ENCODE results near the gene HDHD5.
"Not testable (repeated sequence)": the region's sequence is repeated elsewhere in the genome, so short reads cannot be mapped to it uniquely, and the experiment has no call there.

Gene HDHD5

GRCh38 chr22:17152971-17153370, 6.1 kb downstream of the HDHD5 start:
- no peak for DNase-seq

DNA sequence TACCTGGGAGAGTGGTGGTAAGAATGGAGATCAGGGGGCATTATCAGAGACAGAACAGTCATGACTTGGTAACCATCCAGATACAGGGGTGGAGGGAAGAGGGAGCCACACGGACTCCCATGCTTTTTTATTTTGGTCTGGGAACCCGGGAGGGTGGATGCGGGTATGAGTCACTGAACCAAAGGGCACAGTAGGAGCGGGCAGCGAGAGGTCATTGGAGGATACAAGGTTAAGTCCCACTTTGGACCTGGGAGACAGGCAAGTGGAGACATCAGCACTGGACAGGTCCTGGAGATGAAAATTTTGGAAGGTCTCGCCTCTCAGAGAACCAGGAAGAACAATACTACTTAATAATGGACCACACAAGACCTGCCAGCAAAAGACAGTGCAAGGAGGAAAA, 6.7 kb downstream of the HDHD5 start:
- no peak for DNase-seq

- DNase-seq = no peak
These were observed 9.8 kb downstream of the HDHD5 start for GRCh38 chr22:17149076-17149815.

DNA sequence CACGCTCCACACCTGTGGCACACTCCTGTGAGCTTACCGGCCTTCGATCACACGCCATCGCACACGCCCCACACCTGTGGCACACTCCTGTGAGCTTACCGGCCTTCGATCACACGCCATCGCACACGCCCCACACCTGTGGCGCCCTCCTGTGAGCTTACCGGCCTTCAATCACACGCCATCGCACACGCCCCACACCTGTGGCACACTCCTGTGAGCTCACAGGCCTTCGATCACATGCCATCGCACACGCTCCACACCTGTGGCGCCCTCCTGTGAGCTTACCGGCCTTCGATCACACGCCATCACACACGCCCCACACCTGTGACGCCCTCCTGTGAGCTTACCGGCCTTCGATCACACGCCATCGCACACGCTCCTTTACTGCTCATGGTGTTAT, 11.6 kb downstream of the HDHD5 start:
- DNase-seq = not testable (repeated sequence)

DNA sequence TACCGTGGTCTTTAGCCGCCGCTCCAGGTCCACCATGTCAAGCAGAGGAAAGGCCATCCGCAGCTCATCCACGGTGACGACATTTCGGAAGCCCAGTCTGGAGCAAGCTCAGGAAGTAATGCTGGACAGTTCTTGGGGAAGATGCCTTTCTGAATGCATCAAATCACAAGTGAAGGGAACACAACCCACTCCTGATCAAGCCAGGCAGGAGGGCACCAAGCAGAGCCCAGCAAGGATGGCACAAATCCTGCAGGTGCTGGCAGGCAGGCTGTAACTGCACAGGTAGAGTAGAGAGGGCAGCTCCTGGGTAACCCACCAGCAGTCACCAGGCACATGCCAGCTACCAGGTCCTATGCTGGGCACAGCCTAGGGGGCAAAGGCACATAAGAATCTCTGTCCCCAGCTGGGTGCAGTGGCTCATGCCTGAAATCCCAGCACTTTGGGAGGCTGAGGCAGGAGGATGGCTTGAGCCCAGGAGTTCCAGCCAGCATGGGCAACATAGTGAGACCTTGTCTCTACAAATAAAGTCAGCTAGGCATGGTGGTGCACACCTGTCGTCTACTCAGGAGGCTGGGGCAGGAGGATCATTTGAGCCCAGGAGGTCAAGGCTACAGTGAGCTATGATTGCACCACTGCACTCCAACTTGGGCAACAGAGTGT, 13.9 kb downstream of the HDHD5 start:
- no peak for DNase-seq

DNA sequence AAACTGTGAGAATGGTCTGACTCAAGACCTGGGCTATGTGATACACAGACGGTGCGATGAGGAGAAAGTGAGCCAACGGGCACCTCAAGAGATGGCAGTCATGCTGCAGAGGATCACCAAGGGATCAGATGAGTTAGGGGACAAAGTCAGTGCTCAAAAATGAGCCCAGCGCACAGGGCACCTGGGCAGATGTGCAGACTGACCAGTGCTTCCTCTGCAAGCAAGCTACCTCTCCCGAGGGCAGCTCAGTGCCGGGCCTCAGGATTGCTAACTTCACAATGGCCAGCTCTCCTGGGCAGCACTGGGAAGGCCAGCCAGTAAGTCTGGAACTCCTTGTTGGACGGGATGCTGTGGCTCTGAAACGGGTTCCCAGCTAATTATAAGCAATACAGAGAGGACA, 15.3 kb downstream of the HDHD5 start:
- no peak for DNase-seq

- DNase-seq = no peak
These were observed 16.0 kb downstream of the HDHD5 start for GRCh38 chr22:17143101-17143500.

DNA sequence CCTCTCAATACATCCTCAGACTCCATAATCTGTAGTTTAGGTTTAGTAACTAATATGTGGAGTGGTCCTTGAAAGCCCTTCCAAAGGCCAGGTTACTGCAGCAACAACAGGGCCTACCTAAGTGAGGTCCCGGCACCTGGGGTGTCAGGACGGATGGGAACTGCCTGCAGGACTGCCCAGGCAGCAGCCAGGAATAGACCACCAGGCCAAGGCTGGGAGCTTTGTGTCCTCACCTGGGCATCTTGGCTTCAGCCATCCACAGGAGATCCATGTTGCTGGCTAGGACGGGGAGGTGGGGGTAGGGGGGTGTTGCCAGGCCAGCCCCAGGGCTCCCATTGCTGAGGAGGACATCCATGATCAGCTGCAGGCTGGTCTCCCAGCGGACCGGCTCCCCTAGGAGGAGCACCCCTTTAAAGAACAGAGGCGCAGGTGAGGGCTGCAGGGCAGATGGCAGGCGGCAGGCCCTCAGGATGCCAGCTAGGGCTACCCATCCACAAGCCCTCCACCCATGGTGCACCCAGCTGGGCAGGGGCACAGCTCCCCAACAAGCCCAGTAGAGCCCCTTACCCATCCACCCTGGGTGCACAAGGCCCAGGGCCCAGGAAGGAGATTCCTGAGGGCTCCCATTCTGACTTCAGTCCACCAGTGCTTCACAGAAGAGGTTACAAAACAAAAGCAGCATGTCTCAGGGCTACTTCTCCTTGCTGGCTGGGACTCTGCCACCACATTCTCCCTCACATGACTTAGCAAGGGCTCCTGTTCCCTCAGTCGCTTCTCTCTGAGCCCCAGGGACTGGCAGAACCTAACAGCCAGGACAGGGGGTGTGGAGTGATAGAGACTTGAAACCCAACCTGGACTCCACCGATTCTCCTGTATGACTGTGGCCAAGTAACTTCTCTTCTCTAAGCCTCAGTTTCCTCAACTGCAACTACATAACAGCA, 18.0 kb downstream of the HDHD5 start:
- DNase-seq = no peak

- DNase-seq = no peak
These were observed 19.1 kb downstream of the HDHD5 start for GRCh38 chr22:17140022-17140421.

GRCh38 chr22:17138513-17138912, 20.6 kb downstream of the HDHD5 start:
- DNase-seq = no peak

GRCh38 chr22:17137861-17138425, 21.1 kb downstream of the HDHD5 start:
- DNase-seq = no peak

DNA sequence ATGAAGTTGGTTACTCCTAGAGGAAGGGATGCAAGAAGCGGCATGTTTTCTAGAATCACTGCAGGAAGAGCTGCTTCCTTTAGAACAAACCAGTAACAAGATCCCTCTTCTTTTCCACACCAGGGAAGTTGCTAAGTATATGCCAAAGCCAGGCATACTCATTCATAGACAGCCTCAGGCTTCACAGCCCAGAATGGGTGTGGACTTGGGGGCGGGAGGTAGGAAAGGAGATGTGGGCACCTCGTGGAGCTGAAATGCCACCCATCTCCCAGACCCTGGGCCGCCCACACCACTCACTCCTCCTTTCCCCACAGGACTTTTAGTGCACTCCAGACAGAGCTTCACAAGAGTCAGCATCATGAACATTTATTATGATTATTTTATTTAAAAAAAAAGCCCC, 21.9 kb downstream of the HDHD5 start:
- DNase-seq = no peak

DNA sequence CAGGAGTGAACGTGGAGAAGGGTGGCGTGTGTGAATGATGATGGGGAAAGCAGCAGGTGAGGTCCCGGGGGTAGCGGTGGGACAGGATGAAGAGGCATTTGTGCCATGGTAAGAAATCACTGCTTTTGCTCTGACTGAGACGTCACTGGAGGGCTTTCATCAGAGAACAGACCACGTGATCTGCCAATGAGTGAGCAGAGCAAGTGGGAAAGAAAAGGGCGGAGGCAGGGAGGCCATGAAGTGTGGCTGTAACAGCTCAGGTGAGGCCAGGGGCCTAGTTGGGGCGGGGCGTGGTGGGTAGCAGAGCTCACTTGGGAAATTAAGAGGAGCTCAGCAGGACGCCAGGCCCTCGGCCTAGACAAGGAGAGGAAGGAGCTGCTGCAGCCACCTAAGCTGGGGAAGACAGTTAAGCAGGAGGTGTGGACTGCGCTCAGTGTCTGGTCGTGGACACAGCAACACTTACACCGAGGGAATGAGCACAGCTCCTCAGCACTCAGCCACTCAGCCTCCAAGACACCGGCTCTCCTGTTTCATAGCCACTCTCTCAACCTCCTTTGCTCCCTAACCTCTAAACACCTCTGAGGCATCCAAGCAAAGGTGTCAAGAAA, 23.8 kb downstream of the HDHD5 start:
- no peak for DNase-seq

GRCh38 chr22:17133137-17133536, 25.9 kb downstream of the HDHD5 start:
- no peak for DNase-seq

DNA sequence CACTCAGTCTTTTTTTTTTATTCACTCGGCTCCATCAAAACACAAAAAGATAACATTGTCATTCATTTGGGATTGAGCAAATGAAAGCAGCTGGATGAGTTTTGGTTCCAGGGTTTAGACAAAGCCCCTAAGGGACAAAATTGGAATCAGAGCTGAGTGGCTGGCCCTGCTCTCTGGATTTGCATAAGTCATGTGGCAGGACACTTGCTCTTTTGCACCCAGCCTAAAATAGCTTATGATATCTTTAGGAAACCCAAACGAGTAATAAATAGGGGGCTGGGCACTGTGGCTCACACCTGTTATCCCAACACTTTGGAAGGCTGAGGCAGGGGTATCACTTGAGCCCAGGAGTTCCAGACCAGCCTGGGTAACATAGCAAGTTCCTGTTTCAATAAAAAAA, 27.0 kb downstream of the HDHD5 start:
- DNase-seq = no peak

DNA sequence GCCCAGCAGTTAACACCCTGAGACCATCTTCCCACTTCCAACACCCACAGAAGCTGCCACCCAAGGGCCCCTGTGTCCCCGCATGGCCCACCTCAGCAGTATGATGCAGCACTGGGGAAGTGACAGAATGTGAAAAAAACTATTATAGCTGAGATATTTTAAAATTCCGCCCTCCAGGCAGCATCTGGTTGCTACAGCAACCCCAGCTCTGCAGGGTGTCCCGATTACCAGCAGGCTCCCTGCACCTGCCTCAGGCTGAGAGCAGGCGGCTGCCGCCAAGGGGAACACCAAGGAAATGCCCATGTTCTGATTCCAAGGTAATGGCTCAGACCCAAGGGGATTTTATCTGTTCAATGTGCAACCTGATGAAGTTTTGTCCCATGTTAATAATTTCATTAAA, 27.4 kb downstream of the HDHD5 start:
- no peak for DNase-seq

DNA sequence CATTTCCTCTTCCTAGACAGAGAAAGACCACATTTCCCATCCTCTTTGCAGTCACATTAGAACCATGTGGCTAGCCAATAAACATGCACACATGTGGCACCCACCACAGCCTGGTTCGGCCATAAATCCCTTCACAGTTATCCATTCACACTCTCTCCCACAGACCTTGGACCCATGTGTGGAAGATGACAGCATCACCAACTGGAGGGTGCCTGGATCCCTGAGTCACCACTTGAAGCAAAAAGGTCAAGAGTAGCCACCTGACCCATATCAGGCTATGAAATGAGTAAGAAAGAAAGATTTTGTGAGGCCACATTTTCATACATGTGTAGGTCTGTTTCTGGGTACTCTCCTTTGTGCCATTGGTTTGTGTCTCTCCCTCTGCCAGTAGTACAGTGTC, 28.9 kb downstream of the HDHD5 start:
- no peak for DNase-seq

DNA sequence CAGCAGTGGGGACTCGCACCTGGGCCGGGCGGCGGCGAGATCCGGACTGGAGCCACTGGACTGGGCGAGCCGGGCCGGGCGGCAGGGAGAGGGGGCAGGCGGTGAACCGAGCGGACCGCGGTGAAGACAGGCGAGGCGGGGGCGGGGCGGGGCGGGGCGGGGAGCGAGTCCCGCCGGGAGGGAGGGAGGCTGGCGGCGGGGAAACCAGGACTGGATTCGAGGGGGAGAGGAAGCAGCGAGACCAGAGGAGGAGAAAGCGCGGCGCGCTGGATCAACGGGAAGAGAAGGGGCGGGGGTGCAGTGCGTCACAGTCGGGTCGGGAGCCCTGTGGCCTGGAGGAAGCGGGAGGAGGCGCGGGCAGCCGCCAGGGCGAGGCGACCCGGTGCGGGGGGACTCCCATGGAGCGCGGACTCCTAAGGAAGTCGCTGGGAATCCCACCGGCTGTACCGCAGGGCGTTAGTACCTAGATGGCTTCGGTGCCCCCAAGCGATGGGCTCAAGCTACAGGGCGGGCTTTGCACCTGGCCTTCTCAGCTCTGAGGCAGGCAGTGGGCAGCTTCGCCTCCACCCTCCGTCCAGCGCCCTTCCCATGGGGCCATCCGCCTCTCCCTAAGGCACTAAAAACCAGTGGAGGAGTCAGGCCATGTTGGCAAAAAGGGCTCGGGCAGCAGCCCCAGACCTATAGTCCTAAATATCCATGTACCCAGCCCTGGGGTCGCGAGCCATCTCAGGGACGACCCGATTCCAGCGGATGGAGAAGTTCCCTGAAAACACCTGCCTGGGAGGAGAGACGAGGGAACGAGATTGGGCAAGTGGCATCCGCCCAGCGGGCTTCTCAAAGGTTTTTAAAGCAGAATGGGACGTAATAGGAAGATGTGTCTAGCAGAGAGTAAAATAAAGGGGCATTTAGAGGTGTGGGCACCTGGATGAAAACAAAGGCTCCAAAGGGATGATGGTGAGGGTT, 37.6 kb downstream of the HDHD5 start, which contains the start of gene TMEM121B:
TMEM121B (minus strand) TSS at position 128 of the 963 bp plus-strand sequence. CDS start 233 bp downstream, outside the sequence.
- DNase-seq = no peak

- DNase-seq = peak; percentile 34 to 49
These were observed 38.3 kb downstream of the HDHD5 start for GRCh38 chr22:17120711-17121232.

DNA sequence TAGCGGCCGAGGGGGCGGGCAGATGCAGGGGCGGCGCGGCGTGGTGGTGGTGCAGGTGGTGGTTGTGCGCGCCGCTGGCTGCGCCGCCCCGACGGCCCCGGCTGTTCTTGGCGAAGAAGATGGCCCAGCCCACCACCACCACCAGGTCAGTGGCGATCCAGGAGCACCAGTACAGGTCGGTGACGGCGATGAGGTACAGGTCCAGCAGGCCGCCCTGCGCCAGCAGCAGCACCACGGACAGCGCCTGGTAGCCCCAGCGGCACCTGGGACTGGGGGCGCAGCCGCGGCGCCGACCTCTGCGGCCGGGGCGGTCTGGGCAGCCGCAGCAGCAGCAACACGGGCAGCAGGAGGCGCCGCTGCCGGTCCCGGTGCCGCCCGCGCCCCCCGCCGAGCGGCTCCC, 38.8 kb downstream of the HDHD5 start:
- peak; percentile 27 to 59 for DNase-seq

Data from stimulated activated CD4-positive, alpha-beta T cell treated with anti-CD3 and anti-CD28 coated beads, Interleukin-4, amount 100 ng/mL, for 4 hours (primary cell).